ENCODE data around the gene MS4A1. TPM values are rescaled to one million over a fixed set of nuclear protein-coding genes. Genes with fewer than 3 reads are reported as not detected.

Gene MS4A1
- total RNA-seq, 1 experiment from 2014 or later: 0.25 TPM

- TF ChIP-seq, protein P1, sequence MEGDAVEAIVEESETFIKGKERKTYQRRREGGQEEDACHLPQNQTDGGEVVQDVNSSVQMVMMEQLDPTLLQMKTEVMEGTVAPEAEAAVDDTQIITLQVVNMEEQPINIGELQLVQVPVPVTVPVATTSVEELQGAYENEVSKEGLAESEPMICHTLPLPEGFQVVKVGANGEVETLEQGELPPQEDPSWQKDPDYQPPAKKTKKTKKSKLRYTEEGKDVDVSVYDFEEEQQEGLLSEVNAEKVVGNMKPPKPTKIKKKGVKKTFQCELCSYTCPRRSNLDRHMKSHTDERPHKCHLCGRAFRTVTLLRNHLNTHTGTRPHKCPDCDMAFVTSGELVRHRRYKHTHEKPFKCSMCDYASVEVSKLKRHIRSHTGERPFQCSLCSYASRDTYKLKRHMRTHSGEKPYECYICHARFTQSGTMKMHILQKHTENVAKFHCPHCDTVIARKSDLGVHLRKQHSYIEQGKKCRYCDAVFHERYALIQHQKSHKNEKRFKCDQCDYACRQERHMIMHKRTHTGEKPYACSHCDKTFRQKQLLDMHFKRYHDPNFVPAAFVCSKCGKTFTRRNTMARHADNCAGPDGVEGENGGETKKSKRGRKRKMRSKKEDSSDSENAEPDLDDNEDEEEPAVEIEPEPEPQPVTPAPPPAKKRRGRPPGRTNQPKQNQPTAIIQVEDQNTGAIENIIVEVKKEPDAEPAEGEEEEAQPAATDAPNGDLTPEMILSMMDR (IDR thresholded peaks at IDR 0.05 in 2 of 3, conservative IDR thresholded peaks at IDR 0.05 in 1 of 3; ENCODE audit: borderline replicate concordance in 1 of 3, insufficient read depth in 1 of 3, low read depth in 2 of 3, low read length in 2 of 3): no peak
- TF ChIP-seq YY1 (IDR thresholded peaks at IDR 0.05; ENCODE audit: extremely low read depth, insufficient replicate concordance, low read depth, low read length) (no peak), ATF3 (IDR thresholded peaks at IDR 0.05) (no peak), FOSL1 (IDR thresholded peaks at IDR 0.05; ENCODE audit: low read depth) (no peak), POLR2A (IDR thresholded peaks at IDR 0.05; ENCODE audit: borderline replicate concordance, extremely low read depth, insufficient read depth, insufficient read length) (no peak), CEBPB (IDR thresholded peaks at IDR 0.05; ENCODE audit: low read depth) (no peak), RAD21 (IDR thresholded peaks at IDR 0.05; ENCODE audit: low read depth) (no peak), ZFX (IDR thresholded peaks at IDR 0.05) (no peak)
- TF ChIP-seq, protein P2, sequence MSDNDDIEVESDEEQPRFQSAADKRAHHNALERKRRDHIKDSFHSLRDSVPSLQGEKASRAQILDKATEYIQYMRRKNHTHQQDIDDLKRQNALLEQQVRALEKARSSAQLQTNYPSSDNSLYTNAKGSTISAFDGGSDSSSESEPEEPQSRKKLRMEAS (IDR thresholded peaks at IDR 0.05): no peak
- TF ChIP-seq, protein P3, sequence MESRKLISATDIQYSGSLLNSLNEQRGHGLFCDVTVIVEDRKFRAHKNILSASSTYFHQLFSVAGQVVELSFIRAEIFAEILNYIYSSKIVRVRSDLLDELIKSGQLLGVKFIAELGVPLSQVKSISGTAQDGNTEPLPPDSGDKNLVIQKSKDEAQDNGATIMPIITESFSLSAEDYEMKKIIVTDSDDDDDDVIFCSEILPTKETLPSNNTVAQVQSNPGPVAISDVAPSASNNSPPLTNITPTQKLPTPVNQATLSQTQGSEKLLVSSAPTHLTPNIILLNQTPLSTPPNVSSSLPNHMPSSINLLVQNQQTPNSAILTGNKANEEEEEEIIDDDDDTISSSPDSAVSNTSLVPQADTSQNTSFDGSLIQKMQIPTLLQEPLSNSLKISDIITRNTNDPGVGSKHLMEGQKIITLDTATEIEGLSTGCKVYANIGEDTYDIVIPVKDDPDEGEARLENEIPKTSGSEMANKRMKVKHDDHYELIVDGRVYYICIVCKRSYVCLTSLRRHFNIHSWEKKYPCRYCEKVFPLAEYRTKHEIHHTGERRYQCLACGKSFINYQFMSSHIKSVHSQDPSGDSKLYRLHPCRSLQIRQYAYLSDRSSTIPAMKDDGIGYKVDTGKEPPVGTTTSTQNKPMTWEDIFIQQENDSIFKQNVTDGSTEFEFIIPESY (IDR thresholded peaks at IDR 0.05; ENCODE audit: extremely low read depth, insufficient replicate concordance, low read length): no peak
Measured at GRCh38 chr11:60459345-60459744, 3.7 kb downstream of the MS4A1 start (continued).

DNA sequence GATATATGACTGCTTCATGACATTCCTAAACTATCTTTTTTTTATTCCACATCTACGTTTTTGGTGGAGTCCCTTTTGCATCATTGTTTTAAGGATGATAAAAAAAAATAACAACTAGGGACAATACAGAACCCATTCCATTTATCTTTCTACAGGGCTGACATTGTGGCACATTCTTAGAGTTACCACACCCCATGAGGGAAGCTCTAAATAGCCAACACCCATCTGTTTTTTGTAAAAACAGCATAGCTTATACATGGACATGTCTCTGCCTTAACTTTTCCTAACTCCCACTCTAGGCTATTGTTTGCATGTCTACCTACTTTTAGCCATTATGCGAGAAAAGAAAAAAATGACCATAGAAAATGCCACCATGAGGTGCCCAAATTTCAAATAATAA, 13.2 kb downstream of the MS4A1 start:
- no peak overlapping the region for H3K9ac ChIP-seq (ENCODE audit: low read length)
- no peaks in the 10 kb centered on the region for H3K79me2 ChIP-seq (ENCODE audit: insufficient read depth, low read length)
- H3K36me3 ChIP-seq (ENCODE audit: control insufficient read depth in 1 of 2, insufficient read depth in 2 of 2, low read length in 2 of 2): no peaks in the 10 kb centered on the region
- H3K4me3 ChIP-seq (replicated peaks in 1 of 2; ENCODE audit: low read depth in 1 of 2, low read length in 2 of 2): no peak overlapping the region
- intact Hi-C loops (cut with micrococcal nuclease): no loop called here
- no peaks in the 10 kb centered on the region for H3K4me1 ChIP-seq (ENCODE audit: control insufficient read depth in 1 of 2, insufficient read depth in 2 of 2, low read length in 2 of 2)
- H3K27ac ChIP-seq (ENCODE audit: low read depth, low read length): no peak overlapping the region
- H3K27me3 ChIP-seq (ENCODE audit: insufficient read depth, low read length): no peaks in the 10 kb centered on the region
- H3K4me2 ChIP-seq (ENCODE audit: low read length): no peak overlapping the region
- no peaks in the 10 kb centered on the region for H3K9me3 ChIP-seq (ENCODE audit: control insufficient read depth in 1 of 2, insufficient read depth in 1 of 2, low read depth in 1 of 2, low read length in 2 of 2)
- ChIA-PET CTCF (no interaction called here), POLR2A (no interaction called here), RAD21 (ENCODE audit: low non-redundant PET in 1 of 2, low total read pairs in 2 of 2, uncharacterized antibody in 2 of 2, unreplicated experiment in 2 of 2) (no interaction called here)
- DNase-seq (ENCODE audit: low read depth, low spot score) (no peak), ATAC-seq (no peak)
- no peaks in the 10 kb centered on the region for H3K9me2 ChIP-seq (ENCODE audit: insufficient read depth)
- TF ChIP-seq SP1 (IDR thresholded peaks at IDR 0.05; ENCODE audit: low read depth) (no peak), FOSL1 (IDR thresholded peaks at IDR 0.05; ENCODE audit: low read depth) (no peak), ZNF274 (IDR thresholded peaks at IDR 0.05; ENCODE audit: low read depth, low read length) (no peak), TCF7L2 (IDR thresholded peaks at IDR 0.05; ENCODE audit: borderline replicate concordance, extremely low read depth, insufficient read depth, insufficient read length) (no peak), SRF (IDR thresholded peaks at IDR 0.05; ENCODE audit: low read depth) (no peak), ATF3 (IDR thresholded peaks at IDR 0.05) (no peak), RAD21 (IDR thresholded peaks at IDR 0.05; ENCODE audit: low read depth) (no peak), CEBPB (IDR thresholded peaks at IDR 0.05; ENCODE audit: low read depth) (no peak), EZH2phosphoT487 (IDR thresholded peaks at IDR 0.05; ENCODE audit: borderline replicate concordance) (no peak)
- TF ChIP-seq, protein P2 (IDR thresholded peaks at IDR 0.05): no peak
- no peaks in the 10 kb centered on the region for H4K20me1 ChIP-seq (ENCODE audit: insufficient read depth)
- no TSS peak for BruUV-seq (replicated peaks)
- H2AFZ ChIP-seq (ENCODE audit: low read depth, low read length, poor library complexity, severe bottlenecking): no peak overlapping the region

Data from HCT116 (cell line).